Measurements from ENCODE around the gene GPR55. TPM values are rescaled to one million over a fixed set of nuclear protein-coding genes. Genes with fewer than 3 reads are reported as not detected.

GPR55 gene
- total RNA-seq, 1 donor: under 0.01 TPM

DNA sequence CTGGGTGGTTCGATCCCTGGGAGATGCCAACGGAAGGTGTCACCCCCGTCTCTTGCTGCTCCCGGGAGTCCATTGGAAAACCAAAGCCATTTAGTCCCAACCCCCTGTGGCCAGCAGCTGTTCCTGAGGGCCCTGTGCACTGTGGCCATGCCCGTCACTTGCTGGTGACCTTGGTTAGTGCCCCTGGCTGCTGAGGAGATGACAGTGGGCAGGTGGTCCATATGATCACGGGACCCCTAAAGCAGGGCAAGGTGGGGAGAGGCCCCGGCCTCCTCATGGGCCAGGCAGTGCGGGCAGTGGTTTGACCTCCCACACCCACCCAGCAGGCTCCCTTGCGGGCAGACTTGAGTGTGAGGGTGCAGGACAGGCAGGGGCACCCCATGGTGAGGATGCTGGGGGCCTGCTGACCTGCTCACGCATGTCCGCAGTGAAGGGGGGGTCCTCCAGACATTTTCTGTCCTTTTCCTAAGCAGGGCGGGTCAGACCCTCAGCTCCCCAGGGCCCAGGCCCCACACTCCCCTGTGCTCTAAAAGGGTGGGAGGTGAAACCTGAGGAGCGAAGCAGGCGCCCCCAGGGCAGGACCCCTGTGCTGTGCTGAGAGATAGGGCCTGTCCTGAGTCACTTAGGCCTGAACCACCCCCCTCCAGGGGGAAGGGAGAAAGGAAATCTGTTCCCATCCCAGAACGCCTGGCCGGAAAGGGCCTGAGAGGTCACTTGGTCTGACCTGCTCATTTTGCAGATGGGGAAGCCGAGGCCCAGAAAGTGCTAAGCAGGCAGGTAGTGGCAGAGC lies 53.5 kb downstream of the GPR55 start:
- TF ChIP-seq, protein P1, sequence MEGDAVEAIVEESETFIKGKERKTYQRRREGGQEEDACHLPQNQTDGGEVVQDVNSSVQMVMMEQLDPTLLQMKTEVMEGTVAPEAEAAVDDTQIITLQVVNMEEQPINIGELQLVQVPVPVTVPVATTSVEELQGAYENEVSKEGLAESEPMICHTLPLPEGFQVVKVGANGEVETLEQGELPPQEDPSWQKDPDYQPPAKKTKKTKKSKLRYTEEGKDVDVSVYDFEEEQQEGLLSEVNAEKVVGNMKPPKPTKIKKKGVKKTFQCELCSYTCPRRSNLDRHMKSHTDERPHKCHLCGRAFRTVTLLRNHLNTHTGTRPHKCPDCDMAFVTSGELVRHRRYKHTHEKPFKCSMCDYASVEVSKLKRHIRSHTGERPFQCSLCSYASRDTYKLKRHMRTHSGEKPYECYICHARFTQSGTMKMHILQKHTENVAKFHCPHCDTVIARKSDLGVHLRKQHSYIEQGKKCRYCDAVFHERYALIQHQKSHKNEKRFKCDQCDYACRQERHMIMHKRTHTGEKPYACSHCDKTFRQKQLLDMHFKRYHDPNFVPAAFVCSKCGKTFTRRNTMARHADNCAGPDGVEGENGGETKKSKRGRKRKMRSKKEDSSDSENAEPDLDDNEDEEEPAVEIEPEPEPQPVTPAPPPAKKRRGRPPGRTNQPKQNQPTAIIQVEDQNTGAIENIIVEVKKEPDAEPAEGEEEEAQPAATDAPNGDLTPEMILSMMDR (IDR thresholded peaks at IDR 0.05; ENCODE audit: insufficient read depth, low read length): no peak
- no peak overlapping the region for H3K4me3 ChIP-seq (ENCODE audit: low read depth, low read length)
- no peak for DNase-seq (ENCODE audit: low read depth)

DNA sequence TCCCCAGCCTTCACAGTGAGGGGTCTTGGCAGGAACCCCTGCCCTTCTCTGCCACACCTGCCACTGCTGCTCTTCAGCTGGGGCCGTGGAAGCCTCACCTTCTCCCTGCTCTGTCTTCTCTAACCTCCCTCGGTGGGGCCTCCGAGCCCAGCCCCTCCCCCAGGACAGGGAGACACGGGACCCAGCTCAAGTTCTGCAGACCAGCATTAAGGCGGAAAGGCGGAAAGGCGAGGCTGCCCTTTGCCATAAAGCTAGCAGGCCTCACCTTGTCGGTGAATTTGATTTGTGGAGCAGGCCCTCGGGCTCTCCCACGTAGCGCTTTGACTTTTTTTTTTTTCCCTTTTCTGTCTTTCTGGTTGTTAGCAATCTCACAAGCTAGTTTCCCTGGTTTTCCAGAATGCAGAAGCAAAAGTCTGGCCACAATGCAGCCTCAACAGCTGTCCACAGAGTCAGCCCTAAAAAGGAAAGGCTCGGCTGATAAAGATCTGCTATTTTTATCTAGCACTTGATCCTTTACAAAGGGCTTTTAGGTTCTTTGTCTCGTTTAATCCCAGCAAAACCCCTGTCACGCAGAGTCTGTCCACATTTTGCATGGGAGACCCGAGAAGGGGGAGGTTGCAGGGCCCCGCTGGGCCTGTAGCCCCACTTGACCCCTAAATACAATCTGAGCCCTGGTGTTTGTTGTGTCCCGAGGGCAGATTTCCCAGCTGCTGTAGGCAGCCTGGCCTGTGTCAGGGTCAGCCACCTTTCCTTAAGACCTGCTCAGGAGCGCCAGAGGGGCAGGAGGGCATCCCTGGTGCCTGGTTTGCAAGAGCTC lies 54.3 kb downstream of the GPR55 start:
- DNase-seq (ENCODE audit: low read depth): no peak
- no peak overlapping the region for H3K4me3 ChIP-seq (ENCODE audit: low read depth, low read length)
- TF ChIP-seq, protein P1 (IDR thresholded peaks at IDR 0.05; ENCODE audit: insufficient read depth, low read length): no peak

DNA sequence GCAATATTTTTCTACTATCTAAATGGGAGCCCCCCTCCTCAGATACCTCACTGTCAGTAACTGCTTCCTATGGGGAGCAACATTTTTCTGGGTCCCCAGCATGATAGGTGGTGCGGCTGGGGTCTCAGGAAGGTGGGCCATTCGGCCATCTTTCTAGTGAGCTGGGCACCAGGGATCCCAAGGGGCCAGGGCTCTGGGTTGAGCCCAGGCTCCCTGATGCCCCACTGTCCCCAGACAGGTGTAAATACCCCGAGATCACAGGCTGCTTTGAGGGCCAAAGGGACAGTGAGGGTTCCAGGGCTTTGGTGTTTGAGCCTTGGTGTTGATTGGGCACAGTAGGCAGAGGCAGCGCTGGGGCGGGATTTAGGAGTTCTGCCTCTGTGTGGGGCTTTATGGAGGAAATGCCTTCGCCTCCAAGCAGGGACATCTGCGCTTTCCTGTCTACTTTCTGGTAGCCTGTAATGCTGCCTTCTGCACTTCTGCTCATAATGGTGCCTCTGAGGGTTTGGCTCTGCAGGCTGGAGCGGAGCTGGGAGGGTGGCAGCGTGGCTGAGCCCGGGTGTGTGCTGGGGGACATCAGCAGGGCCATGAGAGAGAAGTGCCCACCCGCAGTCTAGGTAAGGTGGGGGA lies 55.0 kb downstream of the GPR55 start:
- TF ChIP-seq, protein P1 (IDR thresholded peaks at IDR 0.05; ENCODE audit: insufficient read depth, low read length): no peak
- H3K4me3 ChIP-seq (ENCODE audit: low read depth, low read length): no peak overlapping the region
- no peak for DNase-seq (ENCODE audit: low read depth)

DNA sequence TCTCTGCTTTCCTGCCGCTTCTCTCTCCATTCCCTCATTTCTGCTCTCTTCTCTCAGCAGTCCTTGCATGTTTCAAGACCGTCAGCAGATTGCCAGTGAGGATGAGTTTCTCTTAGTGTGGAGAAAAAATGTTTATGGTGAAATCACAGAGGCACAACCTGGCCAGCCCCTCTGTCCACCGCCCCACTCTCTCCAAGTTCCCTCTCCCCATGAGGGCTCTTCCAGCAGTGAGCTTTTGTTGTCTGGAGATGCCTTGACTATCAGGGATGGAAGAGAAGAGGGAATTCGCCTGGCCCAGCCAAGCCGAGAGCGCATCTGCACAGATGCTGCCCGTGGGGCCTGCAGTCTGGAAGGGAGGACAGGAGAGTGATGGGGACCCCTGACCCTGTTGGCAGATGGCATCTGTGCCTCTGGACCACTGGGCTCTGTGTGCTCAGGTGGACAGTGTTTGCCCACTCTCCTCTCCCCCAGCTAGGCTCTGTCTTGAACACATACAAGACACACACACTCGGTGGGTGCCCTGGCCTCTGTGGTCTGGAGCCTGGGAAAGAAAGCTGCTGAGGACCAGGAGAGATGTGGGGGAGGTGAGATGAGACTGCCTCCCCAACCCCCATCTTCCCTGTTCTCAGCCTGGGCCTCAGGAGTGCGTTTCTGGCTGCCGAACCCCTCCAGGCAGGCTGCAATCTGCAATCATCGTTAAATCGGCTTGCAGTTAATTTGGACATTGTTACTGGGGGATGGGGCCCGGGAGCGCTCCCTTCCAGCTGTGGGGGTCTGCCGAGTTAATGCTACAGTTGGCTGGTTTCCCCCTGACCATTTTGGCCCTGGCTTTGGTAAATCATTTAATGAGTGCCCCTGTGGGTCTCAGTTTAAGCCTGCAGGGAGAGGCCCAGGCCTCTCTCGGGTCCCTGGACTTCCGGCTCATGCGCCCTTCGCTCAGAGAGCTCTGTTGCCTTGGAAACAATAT lies 55.8 kb downstream of the GPR55 start:
- no peak for DNase-seq (ENCODE audit: low read depth)

DNA sequence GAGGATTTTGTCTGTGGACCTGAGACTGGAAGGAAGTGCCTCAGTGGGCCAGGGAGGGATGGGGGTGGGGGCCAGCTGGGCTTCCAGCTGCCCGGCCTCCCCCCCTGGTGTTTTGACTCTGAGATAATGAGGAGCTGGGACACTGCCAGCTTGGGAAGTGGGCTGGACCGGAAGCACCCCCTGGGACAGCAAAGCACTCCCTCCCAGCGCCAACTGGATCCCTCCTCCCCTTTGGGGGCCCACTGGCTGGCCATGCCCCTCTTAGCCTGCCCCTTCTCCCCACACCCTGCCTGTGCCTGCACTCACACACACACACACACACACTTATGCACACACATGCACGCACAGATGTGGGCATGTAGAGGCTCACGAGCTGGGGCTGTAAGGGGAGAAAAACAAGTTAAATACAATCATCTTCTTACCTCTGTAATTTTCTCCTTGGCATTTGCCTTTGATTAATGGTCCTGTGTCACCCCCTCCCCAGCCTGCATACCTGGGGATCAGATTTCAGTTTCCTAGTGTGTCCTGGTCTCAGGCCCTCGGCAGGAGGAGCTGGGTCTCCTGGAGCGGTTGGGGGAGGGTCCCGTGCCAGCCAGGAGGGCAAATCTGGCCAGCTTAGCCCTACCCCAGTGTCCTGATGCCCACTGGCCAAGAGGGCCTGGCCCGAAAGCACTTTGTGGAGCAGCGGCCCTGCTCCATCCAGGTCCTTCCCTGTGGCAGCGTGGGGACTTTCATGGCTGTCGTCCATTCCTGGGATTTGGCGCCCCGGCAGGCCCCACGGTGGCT lies 56.7 kb downstream of the GPR55 start:
- TF ChIP-seq, protein P1 (IDR thresholded peaks at IDR 0.05; ENCODE audit: insufficient read depth, low read length): no peak
- H3K4me3 ChIP-seq (ENCODE audit: low read depth, low read length): no peak overlapping the region
- DNase-seq (ENCODE audit: low read depth): no peak

More for the DNA sequence above, 55.8 kb downstream of the GPR55 start:
- H3K4me3 ChIP-seq (ENCODE audit: low read depth, low read length): no peak overlapping the region
- TF ChIP-seq, protein P1 (IDR thresholded peaks at IDR 0.05; ENCODE audit: insufficient read depth, low read length): no peak
